ENCODE data around the gene PLOD2. TPM values are rescaled to one million over a fixed set of nuclear protein-coding genes. Genes with fewer than 3 reads are reported as not detected.
A peak's percentile ranks its signal among the peaks of the same experiment; 100 is the strongest.

PLOD2 gene
- total RNA-seq, 1 experiment from 2014 or later = 19.3 TPM

DNA sequence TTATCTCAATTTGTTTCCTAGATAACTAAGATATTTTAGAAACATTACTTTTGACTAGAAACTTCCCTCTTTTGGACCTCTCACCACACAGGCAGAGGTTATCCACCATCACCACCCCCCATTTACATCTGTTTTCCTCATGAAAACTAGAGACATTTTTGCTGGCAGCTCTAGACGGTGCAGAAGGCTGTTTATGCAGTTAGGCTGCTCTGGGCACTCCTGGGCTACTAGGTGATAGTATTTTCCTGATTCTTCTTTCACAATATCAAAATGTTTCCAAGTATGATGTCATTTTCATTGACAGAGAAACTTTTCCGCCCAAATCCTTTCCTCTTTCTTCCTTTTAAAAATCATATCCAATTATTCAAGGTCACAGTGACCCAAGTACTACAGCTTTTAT is 67.1 kb downstream of the PLOD2 start:
- H2AFZ ChIP-seq (ENCODE audit: low read length) = no peak overlapping the region
- no peak overlapping the region for H3T11ph ChIP-seq (ENCODE audit: low read length)
- H3K18ac ChIP-seq (ENCODE audit: insufficient read length, low read depth, low read length) = no peak overlapping the region
- WGBS (ENCODE audit: extremely low coverage, insufficient read length, low lambda C conversion rate) = no CpG with 5 or more reads among the region's 2 CpGs
- H3K9me3 ChIP-seq (ENCODE audit: control insufficient read depth, low read depth, low read length) = no peaks in the 10 kb centered on the region
- H2BK15ac ChIP-seq (ENCODE audit: low read depth, low read length) = no peak overlapping the region
- H2BK20ac ChIP-seq (ENCODE audit: low read depth, low read length, poor library complexity, severe bottlenecking) = no peak overlapping the region
- no peak overlapping the region for H3K4me2 ChIP-seq (ENCODE audit: insufficient read depth, insufficient read length, low read length)
- H3K27me3 ChIP-seq (ENCODE audit: insufficient read depth, low read length) = no peaks in the 10 kb centered on the region
- no peak overlapping the region for H2AK5ac ChIP-seq (ENCODE audit: insufficient read length, low read length)
- no peaks in the 10 kb centered on the region for H3K79me1 ChIP-seq (ENCODE audit: insufficient read depth, low read depth, low read length, poor library complexity, severe bottlenecking)
- no peak overlapping the region for H4K8ac ChIP-seq (replicated peaks; ENCODE audit: insufficient read length, low read depth, low read length)
- H2BK120ac ChIP-seq (ENCODE audit: low read depth, low read length, poor library complexity, severe bottlenecking) = no peak overlapping the region
- H3K36me3 Mint-ChIP-seq (ENCODE audit: insufficient read depth in 1 of 3, low read depth in 3 of 3) = peaks cover 3 to 7% (median 4%) of the 10 kb centered on the region in 3 experiments; a peak in 5 of 7 replicates
- DNase-seq = no peak
- H3K9me3 Mint-ChIP-seq = peaks cover 0 to 3% of the 10 kb centered on the region in 2 experiments; a peak in 3 of 5 replicates
- no peak overlapping the region for H3K4me3 Mint-ChIP-seq
- H3K23ac ChIP-seq (ENCODE audit: insufficient read length, low read depth, low read length) = no peak overlapping the region
- H2BK12ac ChIP-seq (ENCODE audit: insufficient read length, low read depth, low read length) = no peak overlapping the region
- no peak overlapping the region for H3K4ac ChIP-seq (ENCODE audit: low read depth, low read length)
- H3K79me2 ChIP-seq (ENCODE audit: insufficient read depth, low read length) = no peaks in the 10 kb centered on the region
- TF ChIP-seq, protein P1, sequence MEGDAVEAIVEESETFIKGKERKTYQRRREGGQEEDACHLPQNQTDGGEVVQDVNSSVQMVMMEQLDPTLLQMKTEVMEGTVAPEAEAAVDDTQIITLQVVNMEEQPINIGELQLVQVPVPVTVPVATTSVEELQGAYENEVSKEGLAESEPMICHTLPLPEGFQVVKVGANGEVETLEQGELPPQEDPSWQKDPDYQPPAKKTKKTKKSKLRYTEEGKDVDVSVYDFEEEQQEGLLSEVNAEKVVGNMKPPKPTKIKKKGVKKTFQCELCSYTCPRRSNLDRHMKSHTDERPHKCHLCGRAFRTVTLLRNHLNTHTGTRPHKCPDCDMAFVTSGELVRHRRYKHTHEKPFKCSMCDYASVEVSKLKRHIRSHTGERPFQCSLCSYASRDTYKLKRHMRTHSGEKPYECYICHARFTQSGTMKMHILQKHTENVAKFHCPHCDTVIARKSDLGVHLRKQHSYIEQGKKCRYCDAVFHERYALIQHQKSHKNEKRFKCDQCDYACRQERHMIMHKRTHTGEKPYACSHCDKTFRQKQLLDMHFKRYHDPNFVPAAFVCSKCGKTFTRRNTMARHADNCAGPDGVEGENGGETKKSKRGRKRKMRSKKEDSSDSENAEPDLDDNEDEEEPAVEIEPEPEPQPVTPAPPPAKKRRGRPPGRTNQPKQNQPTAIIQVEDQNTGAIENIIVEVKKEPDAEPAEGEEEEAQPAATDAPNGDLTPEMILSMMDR (conservative IDR thresholded peaks at IDR 0.05) = no peak
- H3K9ac ChIP-seq (ENCODE audit: extremely low read depth, insufficient read length, low read length) = no peak overlapping the region
- no peaks in the 10 kb centered on the region for H3K4me1 ChIP-seq (ENCODE audit: insufficient read depth, low read length)
- no peak overlapping the region for H2BK5ac ChIP-seq (ENCODE audit: insufficient read length, low read length)
- H3K27ac ChIP-seq (ENCODE audit: insufficient read length, low read depth, low read length) = no peak overlapping the region
- H3K4me1 Mint-ChIP-seq = no peaks in the 10 kb centered on the region
- no peaks in the 10 kb centered on the region for H4K20me1 ChIP-seq (ENCODE audit: control insufficient read depth, insufficient read depth, insufficient read length)
- H4K5ac ChIP-seq (ENCODE audit: insufficient read length, low read depth, low read length) = no peak overlapping the region
- no peak overlapping the region for H4K91ac ChIP-seq (ENCODE audit: insufficient read length, low read depth, low read length)
- H3K27me3 Mint-ChIP-seq (ENCODE audit: low read depth) = no peaks in the 10 kb centered on the region
- H3K56ac ChIP-seq (ENCODE audit: insufficient read length, low read depth, low read length) = no peak overlapping the region
- H3K27ac Mint-ChIP-seq = 0 out of 7 replicates have a peak overlapping the region, but pooled peaks of 1 of the 3 experiments have one; percentile 11
- H3K14ac ChIP-seq (ENCODE audit: insufficient read depth, low read length) = no peak overlapping the region
- H3K23me2 ChIP-seq (ENCODE audit: insufficient read length, low read depth, low read length, poor library complexity, severe bottlenecking) = no peaks in the 10 kb centered on the region

Data from H9 (cell line).